Measurements from ENCODE around the gene OSTM1.

DNA sequence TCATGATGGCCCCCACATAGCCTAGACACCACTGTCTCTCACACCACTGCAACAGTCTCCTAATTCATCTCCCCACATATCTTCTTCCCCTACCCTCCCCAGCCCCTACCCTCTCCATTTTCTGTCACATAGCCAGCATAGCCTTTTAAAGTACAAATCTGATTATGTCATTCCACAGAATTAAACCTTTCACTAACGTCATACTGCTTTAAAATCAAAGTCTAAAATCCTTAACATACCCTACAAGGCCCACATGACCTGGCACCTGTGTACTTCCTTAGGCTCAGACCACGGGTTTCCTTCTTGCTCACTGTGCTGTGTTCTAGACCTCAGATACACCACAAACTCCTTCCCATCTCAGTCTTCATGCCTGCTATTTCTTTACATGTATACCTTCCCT lies 5.9 kb downstream of the OSTM1 start:
- no peak for TF ChIP-seq EZH2 (IDR thresholded peaks at IDR 0.05; ENCODE audit: borderline replicate concordance, insufficient read depth, low read length, poor library complexity, severe bottlenecking)
- no peak for TF ChIP-seq POLR2AphosphoS5 (IDR thresholded peaks at IDR 0.05)
- TF ChIP-seq CTCF (IDR thresholded peaks at IDR 0.05; ENCODE audit: poor library complexity, severe bottlenecking): no peak
- TF ChIP-seq TAF1 (IDR thresholded peaks at IDR 0.05; ENCODE audit: low read depth): no peak
- TF ChIP-seq EP300 (conservative IDR thresholded peaks at IDR 0.05; ENCODE audit: poor library complexity, severe bottlenecking): no peak
- no peak for TF ChIP-seq MXI1 (conservative IDR thresholded peaks at IDR 0.05; ENCODE audit: poor library complexity, severe bottlenecking)
- no peak for TF ChIP-seq RAD21 (conservative IDR thresholded peaks at IDR 0.05)
- no peak for TF ChIP-seq SMC3 (conservative IDR thresholded peaks at IDR 0.05; ENCODE audit: poor library complexity)

All from neural cell (in vitro differentiated cells).